Type B pancreatic cell (in vitro differentiated cells): Measurements from ENCODE around the gene LRRC55. TPM values are rescaled to one million over a fixed set of nuclear protein-coding genes. Genes with fewer than 3 reads are reported as not detected.

Source experiments
- DNase-seq: peaks from one replicate; pipeline ENCODE4 v3.0.0; 2021; ENCODE audit warnings: mixed read lengths; ENCODE audit not compliant: unreplicated experiment; ENCODE audit errors: extremely low spot score
- H3K27ac Mint-ChIP-seq: 2 replicates; pipeline ENCODE4 v1.8.0; 2021; ENCODE audit warnings: mild to moderate bottlenecking, mixed read lengths
- H3K27me3 Mint-ChIP-seq: 2 replicates; pipeline ENCODE4 v1.8.0; 2021; ENCODE audit warnings: mixed read lengths
- H3K36me3 Mint-ChIP-seq: 2 replicates; pipeline ENCODE4 v1.8.0; 2021; ENCODE audit warnings: mixed read lengths
- H3K4me1 Mint-ChIP-seq: one replicate; pipeline ENCODE4 v1.8.0; 2021; ENCODE audit warnings: mixed read lengths; ENCODE audit not compliant: unreplicated experiment
- H3K4me3 Mint-ChIP-seq: 2 replicates; pipeline ENCODE4 v1.8.0; 2021; ENCODE audit warnings: mild to moderate bottlenecking, mixed read lengths
- H3K9me3 Mint-ChIP-seq: 2 replicates; pipeline ENCODE4 v1.8.0; 2021; ENCODE audit warnings: mixed read lengths
- total RNA-seq: library from RNA; stranded (reverse); gene quantifications from 2 replicates; pipeline ENCODE4 v1.2.1, GENCODE V29; 2021; ENCODE audit warnings: low replicate concordance
- TF ChIP-seq, protein P1 (sequence below): fragments of 200-600 bp; sonication (generic); conservative IDR thresholded peaks from 2 replicates; pipeline ENCODE4 v1.5.0; 2021; ENCODE audit warnings: antibody characterized with exemption, mild to moderate bottlenecking

The LRRC55 gene
- total RNA-seq, 1 donor from 2014 or later: 2.9 TPM

- TF ChIP-seq, protein P1, sequence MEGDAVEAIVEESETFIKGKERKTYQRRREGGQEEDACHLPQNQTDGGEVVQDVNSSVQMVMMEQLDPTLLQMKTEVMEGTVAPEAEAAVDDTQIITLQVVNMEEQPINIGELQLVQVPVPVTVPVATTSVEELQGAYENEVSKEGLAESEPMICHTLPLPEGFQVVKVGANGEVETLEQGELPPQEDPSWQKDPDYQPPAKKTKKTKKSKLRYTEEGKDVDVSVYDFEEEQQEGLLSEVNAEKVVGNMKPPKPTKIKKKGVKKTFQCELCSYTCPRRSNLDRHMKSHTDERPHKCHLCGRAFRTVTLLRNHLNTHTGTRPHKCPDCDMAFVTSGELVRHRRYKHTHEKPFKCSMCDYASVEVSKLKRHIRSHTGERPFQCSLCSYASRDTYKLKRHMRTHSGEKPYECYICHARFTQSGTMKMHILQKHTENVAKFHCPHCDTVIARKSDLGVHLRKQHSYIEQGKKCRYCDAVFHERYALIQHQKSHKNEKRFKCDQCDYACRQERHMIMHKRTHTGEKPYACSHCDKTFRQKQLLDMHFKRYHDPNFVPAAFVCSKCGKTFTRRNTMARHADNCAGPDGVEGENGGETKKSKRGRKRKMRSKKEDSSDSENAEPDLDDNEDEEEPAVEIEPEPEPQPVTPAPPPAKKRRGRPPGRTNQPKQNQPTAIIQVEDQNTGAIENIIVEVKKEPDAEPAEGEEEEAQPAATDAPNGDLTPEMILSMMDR: no peak
- peaks cover 10% of the 10 kb centered on the region for H3K4me1 Mint-ChIP-seq
- DNase-seq: no peak
- peaks cover 4% of the 10 kb centered on the region for H3K27me3 Mint-ChIP-seq
- H3K9me3 Mint-ChIP-seq: no peaks in the 10 kb centered on the region
- H3K4me3 Mint-ChIP-seq: no peak overlapping the region
- H3K27ac Mint-ChIP-seq: no peak overlapping the region
- no peaks in the 10 kb centered on the region for H3K36me3 Mint-ChIP-seq
These were observed 14.8 kb downstream of the LRRC55 start for GRCh38 chr11:57196596-57196995.

GRCh38 chr11:57197762-57198161 lies 16.0 kb downstream of the LRRC55 start:
- peaks cover 13% of the 10 kb centered on the region for H3K4me1 Mint-ChIP-seq
- no peaks in the 10 kb centered on the region for H3K9me3 Mint-ChIP-seq
- H3K27ac Mint-ChIP-seq: no peak overlapping the region
- TF ChIP-seq, protein P1: no peak
- H3K27me3 Mint-ChIP-seq: peaks cover 4% of the 10 kb centered on the region
- DNase-seq: no peak
- no peak overlapping the region for H3K4me3 Mint-ChIP-seq
- no peaks in the 10 kb centered on the region for H3K36me3 Mint-ChIP-seq

DNA sequence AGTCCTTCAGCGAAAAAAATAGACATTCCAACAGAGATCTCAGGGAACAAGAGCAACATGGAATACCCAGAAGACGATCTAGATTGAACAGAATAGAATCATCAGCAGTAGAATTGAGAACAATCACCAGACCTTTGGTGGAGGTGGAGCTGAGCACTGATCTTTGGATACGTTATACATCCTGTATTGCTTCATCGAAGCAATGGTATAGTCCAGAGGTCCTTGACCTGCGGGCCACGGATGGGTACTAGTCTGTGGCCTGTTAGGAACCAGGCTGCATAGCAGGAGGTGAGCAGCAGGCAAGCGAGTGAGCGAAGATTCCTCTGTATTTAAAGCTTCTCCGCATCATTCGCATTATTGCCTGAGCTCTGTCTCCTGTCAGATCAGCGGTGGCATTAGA lies 17.6 kb downstream of the LRRC55 start:
- Mint-ChIP-seq H3K27me3 (peaks cover 9% of the 10 kb centered on the region), H3K9me3 (no peaks in the 10 kb centered on the region), H3K4me3 (no peak overlapping the region), H3K4me1 (peaks cover 18% of the 10 kb centered on the region), H3K27ac (no peak overlapping the region), H3K36me3 (no peaks in the 10 kb centered on the region)
- DNase-seq: no peak
- TF ChIP-seq, protein P1: no peak

DNA sequence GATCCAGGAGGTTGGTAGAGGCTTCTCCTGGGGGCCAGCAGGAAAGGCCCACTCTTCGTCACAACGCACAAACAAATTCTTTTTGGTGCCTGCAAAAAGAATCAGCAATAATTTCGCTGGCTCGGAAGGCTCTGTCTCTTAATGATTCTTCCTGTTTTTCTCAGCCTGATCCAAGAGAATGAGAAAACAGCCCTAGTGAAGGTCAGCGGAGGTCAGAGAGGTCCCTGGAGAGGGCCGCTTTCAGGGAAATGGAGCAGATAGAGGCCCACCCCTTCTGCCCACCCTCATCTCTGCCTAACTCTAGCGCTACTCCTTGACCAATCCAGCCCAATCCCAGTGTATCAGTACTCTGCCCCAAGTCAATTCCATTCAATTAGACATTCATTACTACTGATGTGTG lies 19.2 kb downstream of the LRRC55 start:
- no peak overlapping the region for H3K4me3 Mint-ChIP-seq
- no peak for DNase-seq
- no peaks in the 10 kb centered on the region for H3K36me3 Mint-ChIP-seq
- peaks cover 17% of the 10 kb centered on the region for H3K27me3 Mint-ChIP-seq
- no peak overlapping the region for H3K27ac Mint-ChIP-seq
- TF ChIP-seq, protein P1: no peak
- peaks cover 21% of the 10 kb centered on the region for H3K4me1 Mint-ChIP-seq
- H3K9me3 Mint-ChIP-seq: no peaks in the 10 kb centered on the region

- H3K36me3 Mint-ChIP-seq: no peaks in the 10 kb centered on the region
- peaks cover 17% of the 10 kb centered on the region for H3K4me1 Mint-ChIP-seq
- no peak overlapping the region for H3K27ac Mint-ChIP-seq
- peaks cover 17% of the 10 kb centered on the region for H3K27me3 Mint-ChIP-seq
- DNase-seq: no peak
- no peaks in the 10 kb centered on the region for H3K9me3 Mint-ChIP-seq
- TF ChIP-seq, protein P1: no peak
- H3K4me3 Mint-ChIP-seq: no peak overlapping the region
These were observed 20.5 kb downstream of the LRRC55 start for GRCh38 chr11:57202281-57202680.

GRCh38 chr11:57203359-57203758 lies 21.6 kb downstream of the LRRC55 start:
- Mint-ChIP-seq H3K27me3 (peaks cover 17% of the 10 kb centered on the region), H3K4me3 (no peak overlapping the region), H3K36me3 (no peaks in the 10 kb centered on the region), H3K4me1 (peaks cover 21% of the 10 kb centered on the region), H3K9me3 (no peaks in the 10 kb centered on the region), H3K27ac (no peak overlapping the region)
- TF ChIP-seq, protein P1: no peak
- DNase-seq: no peak
